SK-N-SH treated with all-trans-retinoic acid at 6 μM for 48 hours (cell line): ENCODE measurements around the gene TRIM2.

Experiments
- OSR1 ChIP-seq: fragments of 250-450 bp; sonication (Bioruptor Pico); IDR thresholded peaks from 2 replicates; pipeline ENCODE4 v1.8.0; 2022; ENCODE audit warnings: moderate library complexity, mild to moderate bottlenecking, inconsistent platforms
- ZC3H10 ChIP-seq: fragments of 250-450 bp; sonication (Bioruptor Pico); IDR thresholded peaks from 2 replicates; pipeline ENCODE4 v1.5.1; 2021; ENCODE audit warnings: mild to moderate bottlenecking, moderate library complexity
- ZFP30 ChIP-seq: fragments of 450-650 bp; formaldehyde crosslinking; IDR thresholded peaks from 2 replicates; pipeline ENCODE4 v1.5.0; 2022; ENCODE audit warnings: mild to moderate bottlenecking, moderate library complexity

GRCh38 chr4:153310793-153311192 lies 106.5 kb downstream of the TRIM2 start:
- TF ChIP-seq OSR1 (CRISPR knock-in tag) (no peak), ZFP30 (no peak), ZC3H10 (CRISPR knock-in tag) (no peak)
